Ramos (cell line): ENCODE data around the gene UHMK1.

ENCODE experiments used
- in situ Hi-C: fragments of 300-500 bp; cut with MboI; formaldehyde crosslinking; loops from one replicate; pipeline ENCODE4 v1.14.3; 2022; ENCODE audit warnings: low sequenced_read_pairs; ENCODE audit not compliant: unreplicated experiment

UHMK1 gene

DNA sequence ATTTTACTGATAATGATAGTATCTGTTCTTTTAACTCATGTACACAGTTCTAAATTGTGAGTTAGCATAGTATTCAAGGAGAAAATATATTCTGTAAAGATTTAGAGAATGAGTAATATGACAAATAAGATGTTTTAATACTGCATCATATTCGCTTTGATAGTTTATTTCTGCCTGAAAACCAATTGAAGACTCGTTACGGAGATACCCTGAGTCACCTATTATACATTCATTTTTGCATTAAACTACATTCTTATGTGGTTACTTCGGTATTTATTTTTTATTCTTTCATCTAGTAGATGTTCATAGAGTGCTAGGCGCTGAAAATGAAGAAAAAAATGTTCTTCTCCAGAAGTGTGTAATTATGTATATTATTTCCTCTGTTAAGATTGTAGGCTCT, 5.3 kb downstream of the UHMK1 start:
- in situ Hi-C loops, result no loop called here

DNA sequence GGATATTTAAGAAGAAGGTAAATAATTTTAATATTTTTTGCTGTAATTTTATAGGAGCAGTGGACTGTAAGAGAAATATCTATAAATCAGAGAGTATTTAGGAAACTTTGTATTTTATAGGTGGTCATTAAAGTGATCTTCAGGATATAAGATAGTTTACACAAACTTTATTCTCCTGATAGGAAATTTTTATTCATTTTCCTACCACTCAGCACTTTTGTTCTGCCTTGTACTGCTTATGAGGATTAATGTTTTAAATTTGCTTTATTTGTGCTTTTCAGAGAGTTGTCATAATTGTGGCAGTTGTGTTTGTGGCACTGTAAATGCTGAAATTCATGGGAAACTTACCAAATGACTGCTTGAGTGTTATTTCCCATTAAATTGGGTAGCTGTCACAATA, 29.7 kb downstream of the UHMK1 start:
- in situ Hi-C loops, result no loop called here

DNA sequence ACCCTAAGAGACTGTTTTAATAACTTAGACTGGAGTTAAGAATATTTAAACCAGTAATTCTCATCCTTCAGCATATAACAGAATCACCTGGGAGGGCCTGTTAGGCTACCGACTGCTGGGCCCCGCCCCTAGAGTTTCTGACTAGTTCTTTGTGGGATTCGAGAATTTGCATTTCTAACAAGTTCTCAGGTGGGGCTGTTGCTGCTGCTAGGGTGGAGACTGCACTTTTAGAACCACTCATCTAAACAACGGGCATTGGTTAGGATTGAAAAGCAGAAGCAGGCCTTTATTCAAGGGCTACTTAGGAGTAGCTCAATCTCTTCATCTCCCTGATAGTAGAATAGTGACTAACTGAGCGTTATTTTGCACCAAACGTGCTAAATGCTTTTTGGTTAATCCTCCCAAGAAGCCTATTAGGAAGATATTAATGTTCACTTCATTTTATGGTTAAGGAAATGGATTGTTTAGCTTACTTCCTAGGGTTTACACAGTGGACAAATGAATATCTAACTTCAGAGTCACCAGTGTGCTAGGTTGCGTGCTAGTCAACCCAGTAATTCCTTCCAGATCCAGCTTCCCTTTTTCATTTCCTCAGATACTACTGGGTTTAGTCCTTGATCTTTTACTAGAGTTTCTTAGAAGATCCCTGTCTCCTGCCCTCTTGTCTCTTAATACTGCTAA, 32.8 kb downstream of the UHMK1 start:
- in situ Hi-C loops, result no loop called here

DNA sequence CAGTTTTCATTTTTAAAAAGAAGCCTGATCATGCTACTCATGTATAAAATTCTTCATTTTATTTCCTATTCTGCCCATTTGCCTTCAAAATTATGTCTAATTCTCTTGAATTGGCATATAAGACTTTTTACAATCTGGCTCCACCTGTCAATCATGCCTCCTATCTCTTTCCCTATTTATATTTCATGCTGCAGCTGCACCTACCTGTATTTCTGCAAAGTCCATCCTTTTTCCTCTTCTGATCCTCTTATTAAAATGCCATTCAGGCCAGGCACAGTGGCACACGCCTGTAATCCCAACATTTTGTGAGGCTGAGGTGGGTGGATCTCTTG, 33.3 kb downstream of the UHMK1 start:
- in situ Hi-C loops, result no loop called here

DNA sequence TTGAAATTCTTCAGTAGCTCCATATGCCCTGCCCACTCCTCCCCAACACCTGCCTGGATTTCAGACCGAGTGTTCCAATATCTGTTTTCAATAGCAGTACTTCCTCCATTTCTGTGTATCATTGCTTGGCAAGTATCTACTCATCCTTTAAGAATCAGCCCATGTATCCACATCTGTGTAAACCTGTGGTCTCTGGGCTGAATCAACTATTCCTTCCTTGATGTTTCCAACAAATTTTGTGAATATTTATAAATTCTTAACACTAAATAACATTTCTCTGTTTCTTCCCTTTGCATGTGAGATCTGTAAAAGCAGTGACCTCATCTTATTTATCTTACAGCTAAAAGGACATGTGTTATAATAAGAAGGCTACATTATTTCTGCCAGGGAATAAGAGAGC, 37.9 kb downstream of the UHMK1 start:
- in situ Hi-C loops, result no loop called here

DNA sequence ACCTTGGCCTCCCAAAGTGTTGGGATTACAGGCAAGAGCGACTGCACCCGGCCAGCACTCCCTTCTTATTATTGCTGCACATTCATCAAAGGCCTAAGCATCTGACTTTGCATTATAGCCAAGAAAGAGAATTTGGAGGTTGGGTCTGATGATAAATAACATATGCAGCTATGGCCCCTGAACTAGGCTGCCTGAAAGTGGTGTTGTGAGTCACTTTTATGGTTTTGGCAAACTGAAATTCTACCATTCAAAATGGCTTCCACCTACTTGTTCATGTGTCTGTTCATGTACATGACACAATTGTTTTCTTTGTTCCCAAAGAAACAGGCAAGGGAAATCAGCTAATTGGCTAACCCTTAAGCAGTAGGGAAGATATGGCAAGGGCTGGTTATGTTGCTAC, 38.9 kb downstream of the UHMK1 start:
- in situ Hi-C loops, result no loop called here

DNA sequence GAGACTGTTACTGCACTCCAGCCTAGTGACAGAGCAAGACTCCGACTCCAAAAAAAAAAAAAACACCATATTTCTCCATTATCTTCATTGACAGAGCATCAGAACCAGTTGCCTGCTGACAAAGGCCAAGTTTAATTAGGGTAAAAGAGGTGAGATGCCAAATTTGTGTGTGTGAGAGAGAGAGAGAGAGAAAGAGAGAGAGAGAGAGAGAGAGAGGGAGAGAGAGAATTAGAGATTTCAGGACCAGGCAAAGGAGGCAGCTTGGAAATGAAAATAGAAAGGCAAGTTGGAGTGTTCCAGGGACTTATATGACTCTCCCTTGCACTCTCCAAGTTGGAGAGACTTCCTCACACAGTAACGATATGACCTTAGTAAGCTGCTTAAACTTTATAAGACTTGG, 39.6 kb downstream of the UHMK1 start:
- in situ Hi-C loops, result no loop called here

DNA sequence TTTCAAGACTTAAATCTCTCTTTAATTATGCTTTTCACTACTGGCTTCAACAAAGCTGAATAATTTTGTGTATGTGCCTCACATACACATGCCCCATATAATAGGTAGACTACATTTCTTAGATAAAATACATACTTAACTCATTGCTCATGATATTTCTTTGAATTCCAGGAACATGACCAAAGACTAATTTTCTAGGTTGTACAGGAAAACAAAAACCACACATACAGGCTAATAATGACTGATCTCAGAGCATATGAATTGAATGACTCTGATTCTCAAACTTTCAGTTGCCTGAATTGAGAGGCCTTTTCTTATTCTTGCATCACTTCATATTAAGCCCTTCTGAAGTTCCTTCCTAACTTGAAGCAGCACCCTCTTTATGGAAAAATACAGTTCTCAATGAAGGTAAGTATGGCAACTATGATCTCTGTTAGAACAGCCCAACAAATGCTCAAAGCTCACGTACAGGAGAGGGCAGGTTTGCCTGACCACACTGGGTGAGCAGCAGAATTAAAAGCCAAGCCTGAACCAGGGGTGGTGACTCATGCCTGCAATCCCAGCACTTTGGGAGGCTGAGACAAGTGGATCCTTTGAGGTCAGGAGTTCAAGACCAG, 41.3 kb downstream of the UHMK1 start:
- in situ Hi-C loops, result no loop called here

DNA sequence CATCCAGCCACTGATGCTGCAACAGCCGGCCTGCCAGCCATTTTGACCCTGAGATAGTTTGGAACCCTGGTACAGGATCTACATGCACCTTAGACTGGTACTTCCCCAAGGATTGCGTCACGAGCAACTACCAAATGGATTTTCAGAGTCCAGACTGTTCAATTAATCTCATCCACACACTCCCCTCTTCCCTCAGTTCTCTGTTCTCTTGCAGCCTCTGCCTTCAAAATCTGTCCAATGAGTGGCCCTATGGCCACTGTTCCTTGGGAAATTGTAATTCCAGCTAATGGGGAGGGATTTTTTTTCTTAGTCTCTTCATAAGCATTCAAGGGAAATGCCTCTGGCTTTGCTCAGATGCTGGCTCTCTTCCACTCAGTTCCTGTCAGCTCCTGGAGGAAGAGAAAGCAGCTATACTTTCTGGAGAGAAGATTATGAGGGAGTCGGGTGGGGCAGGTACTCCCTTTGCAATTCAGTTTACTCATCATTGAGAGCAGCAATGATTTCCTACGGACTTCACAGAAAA, 44.1 kb downstream of the UHMK1 start:
- in situ Hi-C loops, result no loop called here

DNA sequence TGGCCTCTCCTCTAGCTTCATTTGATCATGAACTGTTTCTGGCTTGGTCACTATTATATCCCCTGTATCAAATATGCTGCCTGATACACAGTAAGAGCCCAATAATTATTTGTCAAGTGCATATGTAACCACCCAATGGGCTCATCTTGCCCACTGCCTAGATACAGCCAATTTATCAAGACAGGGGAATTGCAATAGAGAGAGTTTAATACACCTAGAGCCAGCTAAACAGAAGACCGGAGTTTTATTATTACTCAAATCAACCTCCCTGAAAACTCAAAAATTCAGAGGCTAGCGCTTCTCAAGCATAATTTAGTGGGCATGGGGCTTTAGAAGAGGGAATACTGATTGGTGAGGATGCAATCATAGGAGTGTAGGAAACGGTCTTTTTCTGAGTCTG, 45.6 kb downstream of the UHMK1 start:
- in situ Hi-C loops, result no loop called here

DNA sequence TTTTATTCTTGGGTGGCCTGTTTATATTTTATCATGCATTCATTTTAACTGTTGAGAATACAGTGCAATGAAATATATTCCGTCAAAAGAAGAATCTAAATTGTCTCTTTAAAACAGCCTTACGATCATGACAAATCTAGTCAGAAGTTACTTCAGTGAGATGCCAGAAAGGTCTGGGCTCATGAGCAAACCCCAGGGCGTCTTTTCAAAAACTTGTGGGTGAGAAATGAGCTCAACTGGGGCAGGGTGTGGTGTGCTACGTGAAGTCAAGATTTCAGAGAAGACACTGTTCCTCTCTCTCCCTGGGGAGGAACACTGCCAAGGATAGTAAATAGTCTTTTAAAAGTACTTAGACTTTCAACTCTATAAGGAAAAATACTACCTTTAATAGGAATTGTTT, 50.6 kb downstream of the UHMK1 start:
- in situ Hi-C loops, result no loop called here

DNA sequence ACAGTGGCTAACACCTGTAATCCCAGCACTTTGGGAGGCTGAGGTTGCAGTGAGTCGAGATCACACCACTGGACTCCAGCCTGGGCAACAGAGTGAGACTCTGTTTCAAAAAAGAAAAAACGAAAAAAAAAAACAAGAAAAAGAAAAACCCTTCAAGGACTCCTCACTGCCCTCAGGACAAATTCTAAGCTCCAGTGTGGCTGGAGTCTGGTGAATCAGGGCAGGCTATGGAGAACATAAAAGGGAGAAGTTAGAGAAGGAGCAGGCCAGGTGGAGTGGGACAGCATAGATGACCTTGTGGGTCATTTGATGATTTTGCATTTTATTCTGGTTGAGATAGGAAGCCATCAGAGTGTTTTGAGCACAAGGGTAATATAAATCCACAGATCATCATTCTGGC, 51.4 kb downstream of the UHMK1 start:
- in situ Hi-C loops, result no loop called here

DNA sequence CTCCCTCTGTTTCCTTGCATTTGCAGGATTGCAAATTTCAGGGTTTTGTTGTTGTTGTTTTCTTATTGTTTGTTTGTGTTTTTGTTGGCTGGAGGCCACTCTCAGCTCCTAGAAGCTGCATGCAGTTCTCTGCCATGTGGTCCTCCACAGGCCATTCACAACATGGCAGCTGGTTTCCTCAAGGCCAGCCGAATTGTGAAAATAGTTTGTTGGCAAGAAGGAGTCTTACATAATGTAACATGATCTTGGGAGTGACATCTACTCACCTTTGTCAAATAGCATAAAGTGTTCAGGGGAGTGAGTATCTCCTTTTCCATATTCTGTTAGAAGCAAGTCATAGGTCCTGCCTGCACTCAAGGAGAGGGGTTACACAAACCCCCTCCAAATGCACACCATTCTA, 53.3 kb downstream of the UHMK1 start:
- in situ Hi-C loops, result no loop called here

DNA sequence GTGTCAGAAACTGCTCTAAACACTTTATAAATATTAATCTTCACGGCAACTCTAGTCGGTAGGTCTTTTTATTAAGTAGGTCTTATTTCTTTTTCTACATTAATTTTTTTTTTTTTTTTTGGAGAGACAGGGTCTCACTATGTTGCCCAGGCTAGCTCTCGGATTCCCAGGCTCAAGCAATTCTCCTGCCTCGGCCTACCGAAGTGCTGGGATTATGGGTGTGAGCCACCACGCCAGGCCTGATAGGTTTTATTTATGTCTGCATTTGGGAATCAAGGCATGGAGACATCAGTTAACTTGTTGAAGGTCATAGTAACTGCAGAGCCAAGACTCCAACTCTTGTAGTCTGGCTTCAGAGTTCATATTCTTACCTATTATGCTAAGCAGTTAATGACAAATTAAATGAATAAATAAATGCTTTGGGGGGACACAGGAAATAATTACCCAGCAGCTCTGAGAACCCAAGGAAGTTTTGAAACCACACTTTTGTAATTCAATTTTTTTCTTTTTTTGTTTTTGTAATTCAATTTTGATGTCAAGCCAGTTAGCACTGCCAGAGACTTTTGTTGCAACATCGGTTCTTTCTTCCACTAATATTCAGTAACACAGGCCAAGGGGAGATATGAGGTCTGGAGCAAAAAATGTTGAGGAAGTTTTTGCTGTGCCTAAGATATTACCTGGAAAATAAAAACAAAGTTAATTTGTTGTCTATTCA, 54.5 kb downstream of the UHMK1 start:
- in situ Hi-C loops, result no loop called here

DNA sequence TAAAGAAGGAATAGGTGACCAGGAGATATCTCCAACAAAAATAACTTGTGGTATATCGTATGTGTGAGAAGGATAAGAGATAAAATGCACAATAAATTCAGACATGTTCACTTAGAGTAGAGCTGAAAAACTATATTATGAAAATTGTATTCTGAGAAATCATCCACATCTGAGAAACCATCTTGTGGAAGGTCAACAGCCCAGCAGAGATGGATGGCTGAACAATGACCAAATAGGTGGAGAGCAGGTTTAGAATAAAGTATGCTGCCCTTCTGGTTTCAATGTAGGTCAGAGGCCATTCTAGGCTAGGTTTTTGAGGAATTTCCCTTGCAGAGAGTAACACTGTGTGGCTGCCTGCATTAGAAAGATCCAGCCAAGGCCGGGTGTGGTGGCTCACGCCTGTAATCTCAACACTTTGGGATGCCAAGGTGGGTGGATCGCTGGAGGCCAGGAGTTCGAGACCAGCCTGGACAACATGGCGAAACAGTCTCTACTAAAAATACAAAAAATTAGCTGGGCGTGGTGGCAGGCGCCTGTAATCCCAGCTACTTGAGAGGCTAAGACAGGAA, 55.1 kb downstream of the UHMK1 start:
- in situ Hi-C loops, result no loop called here

DNA sequence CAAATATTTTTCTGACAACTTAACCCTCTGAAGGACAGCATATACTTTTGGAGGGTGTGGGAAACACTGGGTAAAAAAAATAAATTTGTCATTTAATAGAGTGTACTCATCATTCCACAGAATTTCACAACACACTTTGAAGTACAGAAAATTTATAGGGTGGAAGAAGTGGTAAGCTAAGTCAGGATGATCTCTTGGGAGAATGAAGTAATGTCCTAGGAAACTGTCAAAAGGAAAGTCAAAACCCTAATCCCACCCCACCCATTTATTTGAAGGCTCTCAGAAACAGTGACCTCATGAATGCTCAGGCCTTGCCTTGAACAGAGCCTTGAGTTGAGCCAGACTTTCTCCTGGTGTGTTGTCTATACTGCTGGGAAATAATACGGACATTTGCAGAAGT, 56.6 kb downstream of the UHMK1 start:
- in situ Hi-C loops, result no loop called here

DNA sequence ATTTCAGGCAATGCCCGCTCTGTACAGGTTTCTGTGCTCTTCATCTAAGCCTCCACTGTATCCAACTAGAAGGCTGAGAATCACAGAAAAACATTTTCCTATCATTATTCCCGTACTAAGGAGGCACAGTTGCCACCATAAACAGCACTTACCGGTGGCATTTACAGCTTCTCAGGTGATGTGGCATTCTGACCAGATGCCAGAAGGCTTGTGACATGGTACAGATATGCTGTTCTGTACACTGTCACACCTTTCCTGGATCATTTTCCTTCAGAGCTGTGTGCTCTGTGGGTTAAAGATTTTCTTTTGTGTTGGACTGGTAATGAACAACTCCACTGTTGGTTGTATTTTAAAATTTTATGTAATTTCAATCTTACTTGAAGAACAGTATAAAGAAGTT, 59.9 kb downstream of the UHMK1 start:
- in situ Hi-C loops, result no loop called here

DNA sequence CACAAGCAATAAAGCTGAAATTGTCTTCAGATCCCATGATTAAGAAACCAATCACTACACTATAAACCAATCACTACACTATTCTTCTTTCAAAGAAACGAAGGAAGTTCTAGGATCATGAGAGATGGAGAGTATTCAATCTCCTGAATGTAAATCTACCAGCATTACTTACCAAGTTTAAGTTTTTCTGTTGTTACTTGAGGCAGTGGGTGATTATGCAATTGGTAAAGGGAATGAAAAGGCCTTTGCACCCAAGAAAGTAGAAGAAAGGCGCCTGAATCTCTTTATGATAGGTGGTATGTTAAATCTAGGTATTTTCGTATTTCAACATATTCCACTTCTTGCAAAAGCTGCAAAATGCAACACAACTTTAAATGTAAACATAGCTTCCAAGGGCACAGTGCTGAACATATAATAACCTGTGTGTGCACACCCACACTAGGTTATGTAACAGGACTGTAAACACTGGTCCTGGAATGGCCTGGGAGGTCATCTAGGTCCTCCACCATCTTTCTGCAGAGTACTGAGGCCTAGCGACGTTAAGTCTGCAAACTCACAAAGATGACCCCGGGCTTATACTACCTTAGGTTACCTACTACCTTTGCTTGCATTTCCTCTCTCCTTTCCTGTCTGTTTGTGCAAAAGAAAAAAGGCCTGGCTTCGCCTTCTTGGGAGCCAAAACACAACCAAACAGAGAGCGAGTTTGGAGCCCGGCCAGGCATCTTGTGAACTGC, 62.9 kb downstream of the UHMK1 start:
- in situ Hi-C loops, result no loop called here

DNA sequence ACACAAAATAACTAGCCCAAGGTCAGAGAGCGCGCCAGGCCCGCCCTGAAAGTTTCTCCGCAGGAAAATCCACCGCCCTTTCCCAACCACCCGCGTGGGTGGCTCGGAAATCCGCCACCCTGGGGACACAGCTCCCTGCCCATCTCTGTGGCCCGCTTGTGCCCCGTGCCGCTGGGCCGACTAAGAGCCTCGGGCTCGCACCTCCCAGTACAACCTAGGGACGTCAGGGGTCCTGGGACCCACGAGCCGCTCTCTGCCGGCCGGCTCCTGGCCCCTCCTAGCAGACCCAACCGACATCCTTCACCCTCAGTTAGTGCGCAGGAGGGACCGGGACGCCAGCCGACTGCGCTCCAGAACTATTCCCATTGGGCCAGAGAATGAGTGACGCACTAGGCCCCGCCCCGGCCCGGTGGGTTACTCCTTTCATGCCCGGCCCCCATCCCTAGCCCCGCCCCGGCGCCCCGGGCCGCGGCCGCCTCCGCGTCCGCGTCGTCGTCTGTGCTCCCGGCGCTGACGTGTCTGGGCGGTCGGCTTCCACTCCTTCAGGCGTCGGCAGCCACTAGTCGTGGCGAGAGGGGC, 63.5 kb downstream of the UHMK1 start:
- in situ Hi-C loops, result no loop called here
